ENCODE data around the gene SLC17A2. TPM values are rescaled to one million over a fixed set of nuclear protein-coding genes. Genes with fewer than 3 reads are reported as not detected.

Gene SLC17A2
- total RNA-seq, 6 experiments from 2014 or later: 23.3 to 40.7 (median 33.4) TPM

DNA sequence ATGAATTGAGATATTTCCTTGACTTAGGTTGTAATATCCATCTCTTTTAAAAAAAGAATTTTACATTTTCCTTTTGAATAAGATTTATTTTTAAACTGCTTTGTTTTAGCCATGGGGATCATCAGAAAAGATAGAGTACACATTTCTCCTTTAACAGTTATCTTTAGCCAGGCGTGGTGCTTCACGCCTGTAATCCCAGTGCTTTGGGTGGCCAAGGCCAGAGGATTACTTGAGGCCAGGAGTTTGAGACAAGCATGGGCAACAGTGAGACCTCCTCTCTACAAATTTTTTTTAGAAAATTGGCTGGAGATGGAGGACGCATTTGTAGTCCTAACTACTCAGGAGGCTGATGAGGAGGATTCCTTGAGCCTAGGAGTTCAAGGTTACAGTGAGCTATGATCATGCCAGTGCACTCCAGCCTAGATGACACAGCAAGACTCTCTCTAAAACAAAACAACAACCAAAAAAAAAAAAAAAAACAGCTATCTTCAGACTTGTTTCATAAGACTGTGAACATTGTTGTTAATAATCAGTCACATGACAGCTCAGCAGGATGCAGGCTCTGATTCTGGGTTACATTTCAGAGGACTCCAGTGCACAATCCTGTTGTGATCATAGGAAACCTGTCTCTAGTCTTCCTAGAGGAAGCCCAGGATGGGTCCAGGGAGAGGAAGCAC is 54.4 kb downstream of the SLC17A2 start:
- Histone ChIP-seq H3K27ac (peak overlapping the region; percentile 9 to 83 (median 58)), H3K4me1 (peaks cover 0 to 57% (median 15%) of the 10 kb centered on the region in 4 donors), H3K9me3 (no peaks in the 10 kb centered on the region), H3K36me3 (no peaks in the 10 kb centered on the region), H3K27me3 (no peaks in the 10 kb centered on the region), H3K4me3 (no peak overlapping the region)
- intact Hi-C loops (cut with DNase I): no loop called here
- no peak for DNase-seq
- ATAC-seq: peak in 3 of 4 donors; percentile 20 to 44 (median 30)
- TF ChIP-seq POLR2A (IDR thresholded peaks at IDR 0.05): no peak
- TF ChIP-seq, protein P1, sequence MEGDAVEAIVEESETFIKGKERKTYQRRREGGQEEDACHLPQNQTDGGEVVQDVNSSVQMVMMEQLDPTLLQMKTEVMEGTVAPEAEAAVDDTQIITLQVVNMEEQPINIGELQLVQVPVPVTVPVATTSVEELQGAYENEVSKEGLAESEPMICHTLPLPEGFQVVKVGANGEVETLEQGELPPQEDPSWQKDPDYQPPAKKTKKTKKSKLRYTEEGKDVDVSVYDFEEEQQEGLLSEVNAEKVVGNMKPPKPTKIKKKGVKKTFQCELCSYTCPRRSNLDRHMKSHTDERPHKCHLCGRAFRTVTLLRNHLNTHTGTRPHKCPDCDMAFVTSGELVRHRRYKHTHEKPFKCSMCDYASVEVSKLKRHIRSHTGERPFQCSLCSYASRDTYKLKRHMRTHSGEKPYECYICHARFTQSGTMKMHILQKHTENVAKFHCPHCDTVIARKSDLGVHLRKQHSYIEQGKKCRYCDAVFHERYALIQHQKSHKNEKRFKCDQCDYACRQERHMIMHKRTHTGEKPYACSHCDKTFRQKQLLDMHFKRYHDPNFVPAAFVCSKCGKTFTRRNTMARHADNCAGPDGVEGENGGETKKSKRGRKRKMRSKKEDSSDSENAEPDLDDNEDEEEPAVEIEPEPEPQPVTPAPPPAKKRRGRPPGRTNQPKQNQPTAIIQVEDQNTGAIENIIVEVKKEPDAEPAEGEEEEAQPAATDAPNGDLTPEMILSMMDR (IDR thresholded peaks at IDR 0.05): no peak
- 45% methylated on average over 3 of the region's 3 CpGs for whole genome bisulfite sequencing (ENCODE audit: insufficient coverage, low coverage, low lambda C conversion rate, missing lambda C conversion rate)

DNA sequence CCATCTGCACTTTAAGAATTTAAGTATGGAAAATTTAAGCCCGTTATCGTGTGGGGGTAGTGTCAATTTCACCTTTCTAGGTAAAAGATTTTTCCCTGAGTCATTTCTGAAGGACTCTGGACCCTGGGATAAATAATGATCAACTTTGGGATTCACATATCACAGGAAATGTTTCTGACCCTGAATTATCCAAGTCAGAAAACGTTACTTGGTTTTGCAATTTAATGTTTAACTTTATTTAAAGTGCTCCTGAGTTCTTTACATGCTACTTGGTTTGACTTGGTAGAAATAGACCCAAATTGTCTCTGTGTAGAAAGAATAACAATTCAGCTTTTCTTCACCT is 55.0 kb downstream of the SLC17A2 start:
- 30% methylated on average over 3 of the region's 3 CpGs for WGBS (ENCODE audit: insufficient coverage, low coverage, low lambda C conversion rate, missing lambda C conversion rate)
- no peak overlapping the region for H3K4me3 ChIP-seq
- peak; percentile 55 to 84 (median 72) for ATAC-seq
- H3K9me3 ChIP-seq: no peaks in the 10 kb centered on the region
- peak overlapping the region in 2 of 3 donors; percentile 58 to 83 for H3K27ac ChIP-seq
- peaks cover 0 to 57% (median 15%) of the 10 kb centered on the region in 4 donors for H3K4me1 ChIP-seq
- H3K36me3 ChIP-seq: no peaks in the 10 kb centered on the region
- no peaks in the 10 kb centered on the region for H3K27me3 ChIP-seq
- intact Hi-C loops (cut with DNase I): no loop called here
- no peak for DNase-seq
- TF ChIP-seq, protein P1 (IDR thresholded peaks at IDR 0.05): no peak
- no peak for TF ChIP-seq POLR2A (IDR thresholded peaks at IDR 0.05)

GRCh38 chr6:25874822-25875562 is 55.5 kb downstream of the SLC17A2 start:
- peak; percentile 6 to 19 (median 10) for ATAC-seq
- WGBS (ENCODE audit: insufficient coverage, low coverage, low lambda C conversion rate, missing lambda C conversion rate): 80% methylated on average over 3 of the region's 3 CpGs
- H3K9me3 ChIP-seq: no peaks in the 10 kb centered on the region
- TF ChIP-seq POLR2A (IDR thresholded peaks at IDR 0.05): no peak
- TF ChIP-seq, protein P1 (IDR thresholded peaks at IDR 0.05): no peak
- H3K4me3 ChIP-seq: no peak overlapping the region
- intact Hi-C loops (cut with DNase I): no loop called here
- no peaks in the 10 kb centered on the region for H3K36me3 ChIP-seq
- H3K4me1 ChIP-seq: peaks cover 0 to 52% (median 15%) of the 10 kb centered on the region in 4 donors
- peak overlapping the region in 2 of 3 donors; percentile 58 to 83 for H3K27ac ChIP-seq
- H3K27me3 ChIP-seq: no peaks in the 10 kb centered on the region
- no peak for DNase-seq

- H3K27me3 ChIP-seq: no peaks in the 10 kb centered on the region
- peak within 1 kb of the TSS in 2 of 3 donors; percentile 2 to 42 for H3K4me3 ChIP-seq
- H3K4me1 ChIP-seq: peaks cover 0 to 49% (median 15%) of the 10 kb centered on the region in 4 donors
- ATAC-seq: peak; percentile 45 to 74 (median 64)
- no peak for DNase-seq
- intact Hi-C loops (cut with DNase I): no loop called here
- 53% methylated on average over 3 of the region's 3 CpGs for WGBS (ENCODE audit: insufficient coverage, low coverage, low lambda C conversion rate, missing lambda C conversion rate)
- no peaks in the 10 kb centered on the region for H3K36me3 ChIP-seq
- peak within 1 kb of the TSS in 2 of 3 donors; percentile 58 to 83 for H3K27ac ChIP-seq
- H3K9me3 ChIP-seq: no peaks in the 10 kb centered on the region
- no peak for TF ChIP-seq POLR2A (IDR thresholded peaks at IDR 0.05)
- TF ChIP-seq, protein P1 (IDR thresholded peaks at IDR 0.05): no peak
These were observed 56.4 kb downstream of the SLC17A2 start, which contains the start of gene SLC17A3 for GRCh38 chr6:25874118-25874517. TSS of gene SLC17A3 (minus strand) at chr6:25874243. CDS start at chr6:25868387, 5,856 bp downstream.
